SK-N-DZ (cell line): ENCODE measurements around the gene OSBPL2.
A peak's percentile ranks its signal among the peaks of the same experiment; 100 is the strongest.

Experiments used
- DNase-seq: peaks from one replicate; pipeline ENCODE4 v3.0.0-alpha.2; 2015; ENCODE audit warnings: low spot score

OSBPL2 gene

GRCh38 chr20:62253398-62253797 lies 15.1 kb downstream of the OSBPL2 start:
- DNase-seq: no peak

DNA sequence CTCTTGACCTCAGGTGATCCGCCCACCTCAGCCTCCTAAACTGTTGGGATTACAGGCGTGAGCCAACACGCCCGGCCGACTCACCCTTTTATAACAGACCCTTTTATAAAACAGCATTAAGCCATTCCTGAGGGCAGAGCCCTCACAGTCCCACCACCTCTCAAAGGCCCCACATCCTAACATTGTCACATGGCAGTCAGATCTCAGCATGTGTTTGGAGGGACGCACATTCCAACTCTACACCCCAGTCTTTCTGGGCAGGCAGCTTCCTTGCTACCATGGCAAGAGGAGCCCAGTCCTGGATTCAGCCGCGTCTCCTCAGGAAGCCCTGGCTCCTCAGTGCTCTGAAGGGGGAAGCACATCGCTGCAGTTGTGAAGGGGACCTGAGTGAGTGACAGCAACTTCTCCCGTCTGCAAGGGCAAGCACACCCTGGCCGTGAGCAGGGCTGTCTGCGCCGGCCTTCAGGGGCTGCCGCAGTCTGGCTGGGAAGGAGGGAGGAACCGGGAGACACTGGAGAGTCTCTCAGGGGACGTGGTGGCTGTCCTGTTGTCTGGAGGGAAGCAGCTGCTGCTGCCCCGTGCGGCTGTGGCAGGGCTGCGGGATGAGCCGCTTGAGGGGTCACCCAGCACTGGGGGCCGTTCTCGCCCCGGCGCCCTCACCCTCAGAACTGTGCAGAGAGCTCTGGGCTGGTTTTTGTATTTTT lies 15.9 kb downstream of the OSBPL2 start:
- peak; percentile 82 for DNase-seq

DNA sequence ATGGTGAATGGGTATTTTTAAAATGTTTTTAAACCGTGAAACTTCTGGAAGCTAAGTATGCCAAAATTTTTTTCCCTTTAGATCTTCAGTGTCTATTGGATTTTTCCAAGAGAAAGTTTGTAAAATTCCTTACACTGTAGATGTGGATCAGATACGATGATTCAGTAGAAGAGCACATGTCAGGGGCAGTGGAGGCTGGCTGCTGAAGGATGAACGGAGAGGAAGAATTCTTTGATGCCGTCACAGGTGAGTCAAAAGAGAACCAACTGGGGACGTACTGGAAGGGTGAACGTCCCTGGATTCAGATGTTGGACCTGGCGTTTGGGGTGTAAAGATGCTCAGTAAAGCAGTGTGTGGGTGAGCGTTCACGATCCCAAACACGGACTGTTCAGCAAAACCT lies 17.7 kb downstream of the OSBPL2 start:
- no peak for DNase-seq

- DNase-seq: no peak
Observed at GRCh38 chr20:62258499-62259293, 20.4 kb downstream of the OSBPL2 start.

DNA sequence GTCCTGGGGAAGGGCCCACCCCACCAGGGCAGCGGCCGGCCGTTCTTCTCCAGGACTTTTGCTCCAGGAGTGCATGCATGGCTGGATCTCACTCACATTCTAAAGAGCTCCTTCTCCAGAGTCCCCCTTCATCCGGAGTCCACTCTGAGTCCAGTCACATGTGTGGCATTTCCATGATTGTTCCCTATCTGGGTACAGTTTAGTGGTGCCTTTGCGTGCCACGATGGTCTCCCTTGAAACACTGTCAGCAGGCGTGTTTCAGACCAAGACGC lies 20.9 kb downstream of the OSBPL2 start:
- no peak for DNase-seq

GRCh38 chr20:62262064-62262463 lies 23.7 kb downstream of the OSBPL2 start:
- no peak for DNase-seq

DNA sequence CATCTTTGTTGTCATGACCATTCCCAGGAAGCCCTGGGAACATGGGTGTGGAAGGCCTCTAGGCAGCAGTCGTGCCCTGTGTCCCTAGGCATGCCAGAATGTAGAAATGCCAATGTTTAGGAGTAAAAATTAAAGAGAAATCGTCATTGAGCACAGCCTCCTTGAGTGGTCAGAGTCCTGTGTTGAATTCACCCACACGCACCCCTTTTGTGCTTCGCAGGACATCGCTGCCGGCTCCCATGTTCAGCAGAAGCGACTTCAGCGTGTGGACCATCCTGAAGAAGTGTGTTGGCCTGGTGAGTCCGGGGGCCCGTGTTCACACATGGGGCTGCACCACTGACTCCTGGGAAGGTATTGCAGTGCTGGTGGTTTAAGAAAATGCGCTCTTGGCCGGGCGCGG lies 25.1 kb downstream of the OSBPL2 start:
- DNase-seq: no peak

- DNase-seq: no peak
Observed at GRCh38 chr20:62265365-62265764, 27.0 kb downstream of the OSBPL2 start.

- DNase-seq: no peak
Observed at GRCh38 chr20:62266340-62266739, 28.0 kb downstream of the OSBPL2 start.

DNA sequence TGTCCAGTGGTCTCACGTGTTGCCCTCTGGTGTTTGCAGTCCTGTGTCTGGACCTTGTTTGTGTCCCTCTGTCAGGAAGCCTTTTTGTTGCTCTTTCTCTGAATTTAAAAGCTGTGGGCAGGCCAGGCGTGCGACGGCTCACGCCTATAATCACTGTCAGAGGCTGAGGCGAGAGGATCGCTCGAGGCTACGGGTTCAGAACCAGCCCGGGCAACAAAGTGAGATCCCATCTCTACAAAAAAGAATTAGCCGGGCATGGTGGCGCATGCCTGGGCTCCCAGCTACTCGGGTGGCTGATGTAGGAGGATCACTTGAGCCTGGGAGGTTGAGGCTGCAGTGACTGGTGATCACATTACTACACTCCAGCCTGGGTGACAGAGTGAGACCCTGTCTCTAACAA lies 28.5 kb downstream of the OSBPL2 start:
- DNase-seq: no peak

- DNase-seq: no peak
Observed at GRCh38 chr20:62267543-62267942, 29.2 kb downstream of the OSBPL2 start.

DNA sequence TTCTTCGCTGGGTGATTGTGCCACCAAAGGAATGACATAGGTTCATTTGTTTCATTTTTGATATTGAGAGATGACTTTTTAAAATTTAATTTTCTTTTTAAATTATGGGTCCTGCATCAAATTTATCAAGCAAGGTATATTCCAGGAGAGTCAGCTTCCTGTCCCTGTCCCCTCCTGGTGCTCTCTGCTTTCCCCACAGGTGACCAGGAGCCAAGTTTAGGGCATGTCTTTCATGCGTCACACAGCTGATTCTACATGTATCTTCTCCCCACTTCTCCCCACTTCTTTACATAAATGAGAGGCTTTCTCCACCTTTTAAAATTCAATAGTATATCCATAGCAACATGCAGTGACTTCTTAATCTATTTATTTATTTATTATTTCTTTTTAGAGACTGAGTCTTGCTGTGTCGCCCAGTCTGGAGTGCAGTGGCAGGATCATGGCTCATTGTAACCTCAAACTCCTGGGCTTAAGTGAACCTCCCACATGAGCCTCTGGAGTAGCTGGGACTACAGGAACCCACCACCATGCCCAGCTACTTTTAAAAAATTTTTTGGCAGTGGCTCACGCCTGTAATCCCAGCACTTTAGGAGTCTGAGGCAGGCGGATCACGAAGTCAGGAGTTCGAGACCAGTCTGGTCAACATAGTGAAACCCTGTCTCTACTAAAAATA lies 30.0 kb downstream of the OSBPL2 start:
- DNase-seq: no peak

- DNase-seq: no peak
Observed at GRCh38 chr20:62269378-62269777, 31.1 kb downstream of the OSBPL2 start.

DNA sequence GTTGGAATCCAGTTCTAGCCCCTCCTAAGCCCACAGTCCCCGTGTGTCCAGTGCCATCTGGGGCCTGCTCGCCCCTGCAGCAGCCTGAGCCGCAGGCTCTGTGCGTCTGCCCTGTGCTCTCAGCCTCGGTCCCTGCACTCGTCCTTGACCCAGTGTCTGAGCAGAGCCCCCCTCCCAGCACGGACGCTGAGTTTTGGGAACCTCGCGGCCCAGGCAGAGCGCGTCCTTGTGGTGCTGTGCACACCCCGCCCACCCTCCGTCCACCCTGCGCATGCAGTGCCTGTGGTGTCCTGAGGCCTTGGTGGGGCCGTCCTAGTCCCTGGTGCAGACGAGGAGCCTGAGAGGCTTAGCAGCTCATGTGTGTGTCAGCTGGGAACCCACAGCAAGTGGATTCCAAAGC lies 31.6 kb downstream of the OSBPL2 start:
- DNase-seq: no peak

DNA sequence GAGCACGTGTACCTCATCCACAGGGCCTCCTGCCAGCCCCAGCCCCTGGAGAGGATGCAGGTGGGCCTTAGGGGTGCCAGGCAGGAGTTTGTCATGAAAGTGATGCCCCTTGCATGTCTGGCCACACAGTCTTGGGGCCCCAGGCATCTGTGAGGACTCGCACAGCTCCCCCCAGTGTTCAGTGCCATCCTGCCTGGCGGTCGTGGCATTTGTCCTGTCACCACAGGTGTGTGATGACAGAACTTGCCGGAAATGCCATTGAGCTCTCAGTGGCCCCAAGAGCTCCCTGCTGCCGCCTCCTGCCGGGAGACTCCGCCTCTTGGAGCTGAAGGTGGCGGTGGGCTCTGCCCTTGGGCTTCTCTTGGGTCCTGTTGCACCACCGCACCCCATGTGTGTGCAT lies 33.9 kb downstream of the OSBPL2 start:
- DNase-seq: no peak

GRCh38 chr20:62273416-62273815 lies 35.1 kb downstream of the OSBPL2 start:
- DNase-seq: no peak

DNA sequence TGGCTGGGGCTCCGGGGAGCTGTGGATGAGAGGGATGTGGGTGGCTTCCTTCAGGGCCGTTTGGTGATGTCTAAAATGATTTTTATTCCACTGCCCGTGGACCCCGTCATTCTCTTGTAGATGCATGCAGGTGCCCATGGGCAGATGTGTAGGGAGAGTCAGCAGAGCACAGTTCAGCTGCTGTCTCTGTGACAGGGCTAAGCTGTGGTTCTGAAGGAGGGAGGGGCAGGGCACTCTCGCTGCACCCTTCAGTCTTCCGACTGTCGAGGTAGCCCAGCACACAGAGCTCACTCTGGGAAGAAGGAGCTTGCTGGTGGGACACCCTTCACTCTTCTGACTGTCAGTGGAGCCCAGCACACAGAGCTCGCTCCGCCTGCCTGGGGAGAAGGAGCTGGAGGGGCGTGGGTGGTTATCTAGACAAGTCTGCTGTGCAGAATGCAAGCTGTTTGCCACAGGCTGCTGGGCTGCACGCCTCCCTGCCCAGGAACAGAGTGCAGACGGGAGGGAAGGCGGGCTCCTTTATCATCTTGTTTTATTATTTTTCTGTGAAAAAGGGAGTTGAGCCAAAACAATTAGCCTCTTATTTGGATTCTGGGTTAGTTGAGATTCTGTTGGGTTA lies 36.1 kb downstream of the OSBPL2 start:
- DNase-seq: no peak

GRCh38 chr20:62275219-62275618 lies 36.9 kb downstream of the OSBPL2 start:
- no peak for DNase-seq

DNA sequence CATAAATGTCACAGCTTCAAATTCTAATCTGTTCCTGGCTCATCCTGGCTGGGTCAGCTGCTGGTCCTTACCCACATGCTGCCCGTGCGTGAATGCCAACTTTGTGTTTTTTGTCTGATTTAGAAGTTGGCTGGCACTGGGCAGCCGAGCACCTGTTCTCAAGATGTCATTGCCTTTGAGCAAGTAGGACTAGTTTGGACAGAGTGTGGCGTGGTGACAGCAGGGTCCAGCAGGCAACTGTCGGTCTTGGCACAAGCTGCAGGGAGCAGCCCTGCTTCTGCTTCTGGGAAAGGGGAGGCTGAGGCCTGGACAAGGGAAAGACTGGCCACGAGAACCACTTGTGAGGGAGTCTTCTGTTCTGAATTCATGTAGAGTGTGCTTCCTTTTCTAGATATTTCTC lies 38.1 kb downstream of the OSBPL2 start:
- DNase-seq: no peak

DNA sequence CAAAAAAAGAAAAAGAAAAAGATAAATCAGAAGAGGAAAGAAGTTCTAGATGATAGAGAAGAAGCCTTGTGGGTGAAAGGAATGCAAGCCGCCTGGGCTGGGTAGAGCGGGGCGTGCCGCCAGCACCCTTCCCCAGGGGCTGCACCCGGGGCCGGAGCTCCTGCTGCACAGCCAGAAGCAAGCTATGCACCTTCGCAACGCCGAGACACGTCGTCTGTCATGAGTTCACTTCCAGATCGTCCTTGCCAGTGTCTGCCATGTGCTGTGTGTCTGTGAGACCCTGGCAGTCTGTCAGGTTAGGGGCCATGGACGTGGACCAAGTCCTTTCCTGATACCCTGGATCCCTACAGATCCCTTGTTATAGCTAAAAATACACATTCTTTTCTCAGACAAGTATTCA lies 38.9 kb downstream of the OSBPL2 start:
- no peak for DNase-seq

DNA sequence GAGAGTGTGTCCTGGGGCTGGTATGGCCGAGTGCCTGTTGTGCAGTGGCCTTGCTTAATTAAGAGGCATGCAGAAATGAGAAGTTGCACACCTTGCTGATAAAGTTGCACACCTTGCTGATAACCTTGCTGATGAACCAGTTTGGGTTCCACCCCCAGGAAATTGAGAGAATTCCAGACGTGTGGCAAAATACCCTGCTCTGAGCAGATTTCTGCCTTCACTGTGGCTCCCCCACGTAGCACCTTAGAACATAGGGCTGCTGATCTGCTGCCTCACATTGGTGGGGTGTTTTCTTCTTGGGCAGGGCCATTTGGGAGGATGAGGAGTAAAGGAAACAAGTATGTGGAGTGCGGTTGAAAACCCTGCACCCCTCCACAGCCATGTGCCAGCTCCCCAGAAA lies 42.0 kb downstream of the OSBPL2 start:
- DNase-seq: no peak

DNA sequence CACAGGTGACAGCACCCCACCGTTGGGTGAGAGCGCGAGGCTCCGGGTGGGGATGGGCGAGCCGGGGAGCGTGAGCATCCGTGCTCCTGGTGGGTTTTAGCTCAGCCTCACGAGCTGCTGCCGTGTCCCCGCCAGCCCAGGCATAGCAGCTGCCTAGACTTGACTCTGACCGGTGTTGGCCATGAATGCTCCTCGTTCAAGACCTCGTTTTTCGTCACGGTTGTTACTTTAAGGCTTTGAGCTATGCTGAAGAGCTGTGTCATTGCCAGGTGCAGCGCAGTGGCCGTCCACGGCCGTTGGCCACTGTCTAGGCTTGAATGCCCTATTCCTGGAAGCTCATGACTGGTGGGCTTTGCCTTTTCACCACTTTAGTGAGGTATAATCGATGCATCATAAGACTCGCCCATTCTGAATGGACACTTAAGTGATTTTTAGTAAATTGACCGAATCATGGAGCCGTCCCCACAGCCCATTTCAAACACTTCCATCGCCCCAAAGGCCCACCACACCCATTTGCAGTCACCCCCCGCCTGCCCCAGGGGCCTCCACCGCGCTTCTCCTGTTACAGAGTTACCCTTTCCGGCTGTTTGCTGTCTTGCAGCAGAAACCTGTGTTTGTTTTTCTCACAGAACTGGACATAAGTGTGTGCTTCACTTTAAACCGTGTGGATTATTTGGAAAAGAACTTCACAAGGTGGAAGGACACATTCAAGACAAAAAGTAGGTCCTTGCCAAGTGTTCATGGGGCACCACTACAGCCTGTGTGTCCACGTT lies 43.0 kb downstream of the OSBPL2 start:
- no peak for DNase-seq
